ENCODE data around the gene TPD52L1. TPM values are rescaled to one million over a fixed set of nuclear protein-coding genes. Genes with fewer than 3 reads are reported as not detected.

Gene TPD52L1
- total RNA-seq, 3 donors from 2014 or later (not counting 1 experiment from before 2014, with no cell fraction given) = 1.2 TPM; not detected in 1

DNA sequence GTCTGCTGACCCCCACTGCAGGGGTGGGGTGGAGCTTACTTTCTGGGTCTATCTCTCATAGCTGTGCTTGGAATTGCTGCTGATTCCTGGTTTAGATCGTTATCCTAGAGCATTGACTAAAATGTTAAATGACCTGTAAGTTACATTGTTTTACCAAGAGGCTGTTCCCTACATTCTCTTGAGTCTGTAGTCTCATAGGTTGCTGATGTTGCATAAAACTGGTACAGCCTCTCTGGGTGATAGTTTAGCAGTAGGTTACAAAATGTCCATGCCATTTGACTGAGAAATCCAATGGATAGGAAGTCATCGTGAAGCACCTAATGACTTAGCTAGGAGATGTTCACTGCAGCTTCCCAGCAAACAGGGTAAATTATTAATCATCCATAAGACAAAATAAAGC is 62.4 kb downstream of the TPD52L1 start:
- TF ChIP-seq, protein P1, sequence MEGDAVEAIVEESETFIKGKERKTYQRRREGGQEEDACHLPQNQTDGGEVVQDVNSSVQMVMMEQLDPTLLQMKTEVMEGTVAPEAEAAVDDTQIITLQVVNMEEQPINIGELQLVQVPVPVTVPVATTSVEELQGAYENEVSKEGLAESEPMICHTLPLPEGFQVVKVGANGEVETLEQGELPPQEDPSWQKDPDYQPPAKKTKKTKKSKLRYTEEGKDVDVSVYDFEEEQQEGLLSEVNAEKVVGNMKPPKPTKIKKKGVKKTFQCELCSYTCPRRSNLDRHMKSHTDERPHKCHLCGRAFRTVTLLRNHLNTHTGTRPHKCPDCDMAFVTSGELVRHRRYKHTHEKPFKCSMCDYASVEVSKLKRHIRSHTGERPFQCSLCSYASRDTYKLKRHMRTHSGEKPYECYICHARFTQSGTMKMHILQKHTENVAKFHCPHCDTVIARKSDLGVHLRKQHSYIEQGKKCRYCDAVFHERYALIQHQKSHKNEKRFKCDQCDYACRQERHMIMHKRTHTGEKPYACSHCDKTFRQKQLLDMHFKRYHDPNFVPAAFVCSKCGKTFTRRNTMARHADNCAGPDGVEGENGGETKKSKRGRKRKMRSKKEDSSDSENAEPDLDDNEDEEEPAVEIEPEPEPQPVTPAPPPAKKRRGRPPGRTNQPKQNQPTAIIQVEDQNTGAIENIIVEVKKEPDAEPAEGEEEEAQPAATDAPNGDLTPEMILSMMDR (IDR thresholded peaks at IDR 0.05) = no peak
- H3K27me3 ChIP-seq (ENCODE audit: control insufficient read depth, insufficient read depth, low read length) = no peaks in the 10 kb centered on the region
- no peaks in the 10 kb centered on the region for H3K9me3 ChIP-seq (ENCODE audit: control insufficient read depth, insufficient read depth, low read length)
- ATAC-seq = no peak
- Mint-ChIP-seq H3K27me3 (ENCODE audit: low read depth in 2 of 2) (peaks cover 7 to 14% of the 10 kb centered on the region in 2 donors), H3K36me3 (no peaks in the 10 kb centered on the region), H3K9me3 (no peaks in the 10 kb centered on the region), H3K27ac (no peak overlapping the region), H3K4me1 (no peaks in the 10 kb centered on the region), H3K4me3 (no peak overlapping the region)
- no peaks in the 10 kb centered on the region for H3K36me3 ChIP-seq (ENCODE audit: control insufficient read depth, insufficient read depth, low read length)
- intact Hi-C loops (cut with micrococcal nuclease) = no loop called here
- DNase-seq = no peak
- H3K4me3 ChIP-seq (ENCODE audit: low read length) = no peak overlapping the region
- H3K27ac ChIP-seq (ENCODE audit: low read length) = no peak overlapping the region
- 91% methylated on average over 2 of the region's 2 CpGs for WGBS (ENCODE audit: insufficient coverage)
- H3K4me1 ChIP-seq (ENCODE audit: control insufficient read depth, insufficient read depth, low read length) = no peaks in the 10 kb centered on the region

DNA sequence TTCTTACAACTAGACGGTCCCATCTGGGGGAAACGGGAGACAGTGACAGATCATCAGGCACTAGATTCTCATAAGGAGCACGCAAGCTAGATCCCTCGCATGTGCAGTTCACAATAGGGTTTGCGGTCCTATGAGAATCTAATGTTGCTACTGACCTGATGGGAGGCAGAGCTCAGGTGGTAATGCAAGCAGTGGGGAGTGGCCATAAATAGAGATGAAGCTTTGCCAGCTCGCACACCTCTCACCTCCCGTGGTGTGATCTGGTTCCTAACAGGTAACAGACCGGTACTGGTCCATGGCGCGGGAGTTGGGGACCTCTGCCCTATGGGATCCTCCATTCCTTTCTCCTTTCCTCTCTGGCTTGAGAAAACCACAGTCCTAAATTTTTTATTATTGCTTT is 63.8 kb downstream of the TPD52L1 start:
- TF ChIP-seq, protein P1 (IDR thresholded peaks at IDR 0.05) = no peak
- Histone ChIP-seq H3K4me1 (ENCODE audit: control insufficient read depth, insufficient read depth, low read length) (no peaks in the 10 kb centered on the region), H3K9me3 (ENCODE audit: control insufficient read depth, insufficient read depth, low read length) (no peaks in the 10 kb centered on the region), H3K36me3 (ENCODE audit: control insufficient read depth, insufficient read depth, low read length) (no peaks in the 10 kb centered on the region), H3K4me3 (ENCODE audit: low read length) (no peak overlapping the region), H3K27me3 (ENCODE audit: control insufficient read depth, insufficient read depth, low read length) (no peaks in the 10 kb centered on the region), H3K27ac (ENCODE audit: low read length) (no peak overlapping the region)
- Mint-ChIP-seq H3K4me3 (no peak overlapping the region), H3K27me3 (ENCODE audit: low read depth in 2 of 2) (peaks cover 7 to 14% of the 10 kb centered on the region in 2 donors), H3K36me3 (no peaks in the 10 kb centered on the region), H3K4me1 (no peaks in the 10 kb centered on the region), H3K9me3 (no peaks in the 10 kb centered on the region), H3K27ac (no peak overlapping the region)
- ATAC-seq (no peak), DNase-seq (no peak)
- intact Hi-C loops (cut with micrococcal nuclease) = no loop called here
- WGBS (ENCODE audit: insufficient coverage) = 90% methylated on average over 10 of the region's 10 CpGs

DNA sequence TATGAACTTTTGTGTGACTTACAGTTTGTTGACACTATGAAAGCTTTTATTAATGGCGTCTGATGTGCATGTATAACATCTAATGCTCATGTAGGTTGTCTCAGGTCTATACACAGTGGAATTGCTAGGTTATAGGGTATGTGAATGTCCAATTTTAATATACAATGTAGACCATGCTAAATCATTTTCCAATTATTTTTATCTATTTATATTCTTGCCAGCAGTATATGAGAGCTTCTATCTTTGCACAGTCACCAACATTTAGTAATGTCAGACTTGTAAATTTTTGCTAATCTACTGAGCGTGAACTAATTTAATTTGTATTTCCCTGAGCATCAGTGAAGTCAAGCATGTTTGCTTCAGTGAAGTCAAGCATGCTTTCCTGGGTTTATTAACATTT is 64.4 kb downstream of the TPD52L1 start:
- no peak overlapping the region for H3K4me3 Mint-ChIP-seq
- Histone ChIP-seq H3K36me3 (ENCODE audit: control insufficient read depth, insufficient read depth, low read length) (no peaks in the 10 kb centered on the region), H3K27ac (ENCODE audit: low read length) (no peak overlapping the region), H3K4me1 (ENCODE audit: control insufficient read depth, insufficient read depth, low read length) (no peaks in the 10 kb centered on the region), H3K9me3 (ENCODE audit: control insufficient read depth, insufficient read depth, low read length) (no peaks in the 10 kb centered on the region), H3K4me3 (ENCODE audit: low read length) (no peak overlapping the region), H3K27me3 (ENCODE audit: control insufficient read depth, insufficient read depth, low read length) (no peaks in the 10 kb centered on the region)
- no peaks in the 10 kb centered on the region for H3K9me3 Mint-ChIP-seq
- WGBS (ENCODE audit: insufficient coverage) = 85% methylated on average over 2 of the region's 2 CpGs
- ATAC-seq = no peak
- intact Hi-C loops (cut with micrococcal nuclease) = no loop called here
- peaks cover 7 to 14% of the 10 kb centered on the region in 2 donors for H3K27me3 Mint-ChIP-seq (ENCODE audit: low read depth in 2 of 2)
- no peaks in the 10 kb centered on the region for H3K36me3 Mint-ChIP-seq
- H3K4me1 Mint-ChIP-seq = no peaks in the 10 kb centered on the region
- no peak overlapping the region for H3K27ac Mint-ChIP-seq
- DNase-seq = no peak
- TF ChIP-seq, protein P1 (IDR thresholded peaks at IDR 0.05) = no peak

- no peak overlapping the region for H3K27ac ChIP-seq (ENCODE audit: low read length)
- no peak for DNase-seq
- Mint-ChIP-seq H3K27me3 (ENCODE audit: low read depth in 2 of 2) (peaks cover 7 to 14% of the 10 kb centered on the region in 2 donors), H3K4me1 (peaks cover 4 to 6% of the 10 kb centered on the region in 2 donors), H3K27ac (no peak overlapping the region), H3K36me3 (no peaks in the 10 kb centered on the region), H3K9me3 (no peaks in the 10 kb centered on the region), H3K4me3 (no peak overlapping the region)
- intact Hi-C loops (cut with micrococcal nuclease) = no loop called here
- H3K27me3 ChIP-seq (ENCODE audit: control insufficient read depth, insufficient read depth, low read length) = no peaks in the 10 kb centered on the region
- no peak overlapping the region for H3K4me3 ChIP-seq (ENCODE audit: low read length)
- H3K9me3 ChIP-seq (ENCODE audit: control insufficient read depth, insufficient read depth, low read length) = no peaks in the 10 kb centered on the region
- TF ChIP-seq, protein P1 (IDR thresholded peaks at IDR 0.05) = no peak
- no peak for ATAC-seq
- 76% methylated on average over 5 of the region's 5 CpGs for WGBS (ENCODE audit: insufficient coverage)
- H3K4me1 ChIP-seq (ENCODE audit: control insufficient read depth, insufficient read depth, low read length) = no peaks in the 10 kb centered on the region
- no peaks in the 10 kb centered on the region for H3K36me3 ChIP-seq (ENCODE audit: control insufficient read depth, insufficient read depth, low read length)
These were observed 65.9 kb downstream of the TPD52L1 start for GRCh38 chr6:125219361-125219895.

Data from natural killer cell (primary cell).